Activated T-helper 17 cell treated with anti-CD3 and anti-CD28 coated beads, Interleukin-2, amount 50 U/mL, for 72 hours (primary cell): ENCODE results near the gene PLEKHJ1. TPM values are rescaled to one million over a fixed set of nuclear protein-coding genes. Genes with fewer than 3 reads are reported as not detected.

Experiments used
- ATAC-seq: fragments of 150-1000 bp; cut with Tn5 transposase; replicated peaks from 2 replicates; pipeline ENCODE4 v1.10.0; 2021; ENCODE audit warnings: mild to moderate bottlenecking, moderate library complexity
- H3K27ac Mint-ChIP-seq: one replicate; pipeline ENCODE4 v1.8.0; 2022; ENCODE audit warnings: mixed read lengths
- H3K27me3 Mint-ChIP-seq: one replicate; pipeline ENCODE4 v1.8.0; 2022; ENCODE audit warnings: mixed read lengths
- H3K36me3 Mint-ChIP-seq: one replicate; pipeline ENCODE4 v1.8.0; 2022; ENCODE audit warnings: low read depth, mild to moderate bottlenecking, mixed read lengths
- H3K4me1 Mint-ChIP-seq: one replicate; pipeline ENCODE4 v1.8.0; 2022; ENCODE audit warnings: mixed read lengths
- H3K4me3 Mint-ChIP-seq: one replicate; pipeline ENCODE4 v1.8.0; 2022; ENCODE audit warnings: mild to moderate bottlenecking, mixed read lengths
- H3K9me3 Mint-ChIP-seq: one replicate; pipeline ENCODE4 v1.8.0; 2022; ENCODE audit warnings: mixed read lengths
- total RNA-seq, 2 donors: library from RNA; stranded (reverse); gene quantifications; one replicate each; pipeline ENCODE4 v1.2.3, GENCODE V29; 2022

PLEKHJ1 gene
- total RNA-seq, 2 donors from 2014 or later = 45.8 to 74.8 TPM

DNA sequence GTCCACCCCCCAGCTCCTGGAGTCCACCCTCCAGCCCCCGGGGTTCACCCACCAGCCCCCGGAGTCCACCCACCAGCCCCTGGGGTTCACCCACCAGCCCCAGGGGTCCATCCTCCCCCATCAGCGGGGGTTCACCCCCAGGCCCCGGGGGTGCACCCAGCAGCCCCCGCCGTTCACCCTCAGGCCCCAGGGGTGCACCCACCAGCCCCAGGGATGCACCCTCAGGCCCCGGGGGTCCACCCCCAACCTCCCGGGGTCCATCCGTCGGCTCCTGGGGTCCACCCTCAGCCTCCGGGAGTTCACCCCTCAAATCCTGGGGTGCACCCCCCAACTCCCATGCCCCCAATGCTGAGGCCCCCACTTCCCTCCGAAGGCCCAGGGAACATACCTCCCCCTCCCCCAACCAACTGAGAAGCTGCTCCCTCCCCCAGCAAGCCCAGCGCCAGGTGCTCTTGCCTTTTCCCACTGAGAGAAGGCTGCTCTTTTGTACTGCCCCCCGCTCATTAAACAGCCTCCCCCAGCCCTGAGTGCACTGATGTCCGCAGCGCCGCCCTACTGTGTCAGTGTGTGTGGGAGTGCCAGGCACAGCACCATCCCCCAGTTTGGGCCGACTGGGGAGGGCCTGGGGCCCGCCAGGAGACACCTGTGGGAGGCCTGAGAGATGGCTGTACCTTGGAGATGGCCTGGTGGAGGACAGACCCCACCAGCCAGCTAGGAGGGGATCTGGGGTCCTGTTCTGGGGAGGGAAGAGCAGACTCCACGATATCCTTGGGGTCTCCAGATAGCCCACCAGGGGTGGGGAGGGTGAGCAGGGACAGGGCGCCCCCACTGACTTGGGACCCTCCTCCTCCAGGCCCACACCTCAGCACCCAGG is 12.2 kb upstream of the PLEKHJ1 start:
- Mint-ChIP-seq H3K4me3 (no peak overlapping the region), H3K4me1 (no peaks in the 10 kb centered on the region), H3K27ac (no peak overlapping the region), H3K9me3 (no peaks in the 10 kb centered on the region), H3K27me3 (no peaks in the 10 kb centered on the region), H3K36me3 (peaks cover 46% of the 10 kb centered on the region)
- no peak for ATAC-seq

DNA sequence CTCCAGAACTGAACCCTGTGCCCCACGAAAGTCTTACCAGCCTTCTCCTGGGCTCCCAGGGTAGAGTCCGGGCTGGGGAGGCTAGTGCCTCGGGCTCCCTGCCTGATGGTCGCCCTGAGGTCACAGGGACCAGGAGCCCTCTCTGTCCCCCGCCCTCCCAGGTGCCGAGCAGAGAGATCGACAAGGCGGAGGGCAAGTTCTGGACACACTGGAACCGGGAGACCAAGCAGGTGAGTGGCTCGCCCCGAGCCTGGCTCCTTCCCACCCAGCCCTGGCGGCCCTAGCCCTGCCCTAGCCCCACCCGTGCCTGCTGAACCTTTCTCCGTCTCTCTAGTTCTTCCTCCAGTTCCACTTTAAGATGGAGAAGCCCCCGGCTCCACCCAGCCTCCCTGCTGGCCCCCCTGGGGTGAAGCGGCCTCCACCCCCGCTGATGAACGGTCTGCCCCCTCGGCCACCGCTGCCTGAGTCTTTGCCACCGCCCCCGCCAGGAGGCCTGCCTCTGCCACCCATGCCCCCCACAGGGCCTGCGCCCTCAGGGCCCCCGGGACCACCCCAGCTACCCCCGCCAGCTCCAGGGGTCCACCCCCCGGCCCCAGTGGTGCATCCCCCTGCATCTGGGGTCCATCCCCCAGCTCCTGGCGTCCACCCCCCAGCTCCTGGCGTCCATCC is 11.4 kb upstream of the PLEKHJ1 start:
- peaks cover 55% of the 10 kb centered on the region for H3K36me3 Mint-ChIP-seq
- H3K27me3 Mint-ChIP-seq = no peaks in the 10 kb centered on the region
- no peak for ATAC-seq
- no peak overlapping the region for H3K27ac Mint-ChIP-seq
- no peak overlapping the region for H3K4me3 Mint-ChIP-seq
- H3K9me3 Mint-ChIP-seq = no peaks in the 10 kb centered on the region
- peaks cover 2% of the 10 kb centered on the region for H3K4me1 Mint-ChIP-seq

DNA sequence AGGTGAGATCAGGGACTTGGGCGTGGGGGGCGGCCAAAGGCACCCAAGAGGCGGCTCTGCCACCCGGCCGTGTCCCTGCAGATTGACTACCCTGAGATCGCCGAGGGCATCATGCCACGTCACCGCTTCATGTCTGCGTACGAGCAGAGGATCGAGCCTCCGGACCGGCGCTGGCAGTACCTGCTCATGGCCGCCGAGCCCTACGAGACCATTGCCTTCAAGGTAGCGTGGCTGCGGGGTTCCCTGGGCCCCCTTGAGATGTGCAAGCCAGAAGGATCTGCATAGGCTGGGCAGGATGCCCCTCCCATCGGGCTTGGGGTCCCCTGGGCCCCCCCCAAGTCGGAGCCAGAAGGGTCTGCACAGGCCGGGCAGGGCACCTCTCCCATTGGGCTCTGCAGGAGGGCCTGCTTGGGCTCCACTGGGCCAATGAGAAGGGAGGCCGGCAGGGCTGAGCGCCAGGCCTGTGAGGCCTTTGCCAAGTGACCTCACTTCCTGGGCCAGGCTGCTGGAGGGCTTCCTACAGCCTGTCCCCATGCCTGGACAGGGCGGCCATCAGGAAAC is 10.8 kb upstream of the PLEKHJ1 start:
- Mint-ChIP-seq H3K9me3 (no peaks in the 10 kb centered on the region), H3K27ac (no peak overlapping the region), H3K4me3 (no peak overlapping the region), H3K4me1 (peaks cover 5% of the 10 kb centered on the region), H3K27me3 (no peaks in the 10 kb centered on the region), H3K36me3 (peaks cover 59% of the 10 kb centered on the region)
- ATAC-seq = no peak

DNA sequence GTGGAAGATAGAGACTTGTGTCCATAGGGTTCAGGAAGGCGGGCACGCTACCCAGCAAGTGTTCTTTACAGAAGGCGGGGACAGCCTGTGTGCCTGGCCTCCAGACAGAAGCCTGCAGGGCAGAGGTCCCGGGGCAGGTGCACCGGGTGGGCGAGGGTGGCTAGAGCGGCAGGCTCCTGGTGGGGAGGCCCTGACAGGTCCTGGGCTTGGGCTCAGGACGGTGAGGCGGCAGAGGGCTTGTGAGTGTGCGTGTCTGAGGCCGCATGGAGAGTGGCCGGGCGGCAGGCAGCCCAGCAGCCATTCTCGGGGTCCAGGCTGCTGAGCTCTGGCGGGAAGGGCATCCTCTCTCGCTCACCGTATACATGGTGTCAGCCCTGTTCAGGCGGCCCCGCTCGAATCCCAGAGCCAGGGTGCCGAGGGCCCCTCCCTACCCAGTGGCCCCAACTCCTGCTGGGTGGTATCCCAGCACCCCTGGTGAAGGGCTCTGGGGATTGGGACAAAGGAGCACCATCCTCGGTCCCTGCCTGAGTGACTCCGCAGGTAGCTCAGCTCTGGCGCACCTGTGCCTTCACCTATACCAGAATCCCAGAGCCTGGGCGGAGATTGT is 10.0 kb upstream of the PLEKHJ1 start:
- ATAC-seq = no peak
- Mint-ChIP-seq H3K4me1 (peaks cover 10% of the 10 kb centered on the region), H3K27ac (no peak overlapping the region), H3K27me3 (no peaks in the 10 kb centered on the region), H3K4me3 (no peak overlapping the region), H3K36me3 (peaks cover 65% of the 10 kb centered on the region), H3K9me3 (no peaks in the 10 kb centered on the region)

DNA sequence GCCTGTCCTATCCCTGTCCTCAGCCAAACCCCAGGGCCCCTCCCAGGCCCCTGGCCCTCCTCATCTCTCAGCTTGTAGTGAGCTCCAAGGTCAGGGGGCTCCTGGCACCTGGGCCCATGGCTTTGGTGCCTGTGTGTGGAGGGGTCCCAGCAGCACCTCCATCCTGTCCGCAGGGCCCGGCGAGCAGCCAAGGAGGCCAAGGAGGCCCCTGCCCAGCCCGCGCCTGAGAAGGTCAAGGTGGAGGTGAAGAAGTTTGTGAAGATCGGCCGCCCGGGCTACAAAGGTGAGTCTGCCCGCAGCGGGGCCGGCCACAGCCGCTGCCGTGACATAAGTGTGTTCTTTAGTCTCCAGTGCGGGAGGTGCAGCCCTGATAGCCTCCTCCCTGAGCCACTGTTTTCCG is 9.1 kb upstream of the PLEKHJ1 start:
- Mint-ChIP-seq H3K9me3 (no peaks in the 10 kb centered on the region), H3K27ac (no peak overlapping the region), H3K4me3 (no peak overlapping the region), H3K27me3 (no peaks in the 10 kb centered on the region), H3K36me3 (peaks cover 74% of the 10 kb centered on the region), H3K4me1 (peaks cover 18% of the 10 kb centered on the region)
- no peak for ATAC-seq

DNA sequence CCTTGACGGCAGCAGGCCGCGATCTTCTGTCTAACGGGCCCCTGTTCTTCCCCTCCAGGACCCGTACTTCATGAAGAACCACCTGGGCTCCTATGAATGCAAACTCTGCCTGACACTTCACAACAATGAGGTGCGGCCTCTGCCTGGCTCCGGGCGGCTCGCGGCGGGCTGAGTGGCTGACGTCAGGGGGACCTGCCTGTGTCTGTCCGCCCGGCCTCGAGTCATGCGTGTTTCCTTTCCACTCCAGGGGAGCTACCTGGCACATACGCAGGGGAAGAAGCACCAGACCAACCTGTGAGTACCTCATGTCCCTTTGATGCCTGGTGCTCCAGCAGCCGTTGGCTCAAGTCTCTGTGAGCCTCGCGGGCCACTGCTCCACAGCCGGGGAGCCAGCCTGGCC is 8.4 kb upstream of the PLEKHJ1 start:
- H3K9me3 Mint-ChIP-seq = no peaks in the 10 kb centered on the region
- no peak for ATAC-seq
- H3K4me3 Mint-ChIP-seq = no peak overlapping the region
- H3K4me1 Mint-ChIP-seq = peaks cover 25% of the 10 kb centered on the region
- H3K36me3 Mint-ChIP-seq = peaks cover 81% of the 10 kb centered on the region
- H3K27me3 Mint-ChIP-seq = no peaks in the 10 kb centered on the region
- no peak overlapping the region for H3K27ac Mint-ChIP-seq

DNA sequence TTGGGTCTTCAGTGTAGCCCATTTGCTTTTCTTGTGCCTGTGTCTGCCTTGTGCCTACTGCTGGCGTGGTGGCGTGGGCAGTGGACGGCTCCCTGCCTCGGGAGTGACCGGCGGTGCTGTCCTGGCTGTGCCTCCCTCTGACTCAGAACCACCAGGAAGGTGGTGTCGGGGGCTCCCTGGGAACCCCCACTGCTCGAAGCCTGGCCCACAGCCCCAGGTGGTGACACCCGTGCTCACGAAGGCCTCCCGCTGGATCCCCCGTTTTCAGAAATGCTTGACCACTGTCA is 7.9 kb upstream of the PLEKHJ1 start:
- H3K27me3 Mint-ChIP-seq = no peaks in the 10 kb centered on the region
- H3K36me3 Mint-ChIP-seq = peaks cover 86% of the 10 kb centered on the region
- ATAC-seq = no peak
- no peaks in the 10 kb centered on the region for H3K9me3 Mint-ChIP-seq
- peaks cover 28% of the 10 kb centered on the region for H3K4me1 Mint-ChIP-seq
- no peak overlapping the region for H3K4me3 Mint-ChIP-seq
- no peak overlapping the region for H3K27ac Mint-ChIP-seq

DNA sequence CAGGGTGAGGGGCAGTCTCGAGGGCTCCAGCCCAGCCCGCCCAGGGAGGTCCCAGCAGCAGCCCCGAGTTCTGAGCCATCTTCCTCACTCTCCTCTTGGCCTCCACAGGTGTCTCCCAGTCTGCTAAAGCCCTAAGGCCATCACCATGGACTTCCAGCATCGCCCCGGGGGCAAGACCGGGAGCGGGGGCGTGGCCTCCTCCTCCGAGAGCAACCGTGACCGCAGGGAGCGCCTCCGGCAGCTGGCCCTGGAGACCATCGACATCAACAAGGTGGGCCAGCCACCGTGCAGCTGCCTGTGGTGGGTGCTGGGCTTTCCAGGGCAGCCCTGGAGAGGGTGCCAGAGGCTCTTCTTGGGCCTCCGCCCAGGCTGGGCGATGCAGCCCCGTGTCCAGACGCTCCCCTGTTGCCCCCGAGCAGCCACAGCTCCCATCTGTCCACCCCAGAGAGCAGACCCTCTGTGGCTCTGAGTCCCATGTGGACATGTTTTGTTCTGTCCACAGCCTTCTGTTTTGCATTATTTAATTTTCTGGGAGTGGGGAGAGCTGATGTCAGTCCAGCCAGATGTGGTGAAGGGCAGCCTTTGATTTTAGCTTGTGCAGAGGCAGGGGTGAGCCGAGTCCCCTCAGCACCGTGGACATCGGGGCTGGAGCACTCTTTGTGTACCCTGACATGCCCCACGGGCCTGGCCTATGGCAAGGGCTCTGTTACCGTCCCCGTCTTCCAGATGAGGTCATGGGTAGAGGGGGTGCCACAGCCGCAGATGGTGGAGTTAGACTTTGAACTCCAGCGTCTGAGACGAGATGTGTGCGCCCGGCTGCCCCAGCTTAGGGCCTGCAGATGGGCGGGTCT is 7.4 kb upstream of the PLEKHJ1 start:
- H3K4me1 Mint-ChIP-seq = peaks cover 32% of the 10 kb centered on the region
- no peak overlapping the region for H3K4me3 Mint-ChIP-seq
- H3K36me3 Mint-ChIP-seq = peaks cover 88% of the 10 kb centered on the region
- H3K9me3 Mint-ChIP-seq = no peaks in the 10 kb centered on the region
- no peaks in the 10 kb centered on the region for H3K27me3 Mint-ChIP-seq
- no peak for ATAC-seq
- H3K27ac Mint-ChIP-seq = no peak overlapping the region

DNA sequence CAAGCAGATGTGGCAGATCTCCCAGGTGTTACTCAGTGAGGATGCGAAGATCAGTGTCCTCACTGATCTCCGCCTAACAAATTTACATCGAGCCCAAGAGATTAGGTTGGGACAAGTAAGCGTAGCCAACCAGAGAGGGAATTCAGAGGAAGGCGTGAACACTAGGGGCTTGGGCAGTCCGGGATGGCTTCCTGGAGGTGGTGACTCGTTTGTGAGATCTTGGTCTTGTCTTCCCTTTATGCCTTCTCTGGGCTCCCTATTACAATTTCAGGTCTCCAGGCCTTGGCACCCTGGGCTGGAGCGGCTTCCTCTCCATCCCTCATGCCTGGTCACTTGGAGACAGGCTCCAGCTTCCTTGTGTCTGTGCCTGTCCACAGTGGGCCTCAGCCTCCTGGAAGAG is 6.7 kb upstream of the PLEKHJ1 start:
- Mint-ChIP-seq H3K4me1 (peaks cover 37% of the 10 kb centered on the region), H3K4me3 (no peak overlapping the region), H3K27me3 (no peaks in the 10 kb centered on the region), H3K9me3 (no peaks in the 10 kb centered on the region), H3K36me3 (peaks cover 92% of the 10 kb centered on the region), H3K27ac (peak overlapping the region; percentile 48)
- ATAC-seq = no peak

DNA sequence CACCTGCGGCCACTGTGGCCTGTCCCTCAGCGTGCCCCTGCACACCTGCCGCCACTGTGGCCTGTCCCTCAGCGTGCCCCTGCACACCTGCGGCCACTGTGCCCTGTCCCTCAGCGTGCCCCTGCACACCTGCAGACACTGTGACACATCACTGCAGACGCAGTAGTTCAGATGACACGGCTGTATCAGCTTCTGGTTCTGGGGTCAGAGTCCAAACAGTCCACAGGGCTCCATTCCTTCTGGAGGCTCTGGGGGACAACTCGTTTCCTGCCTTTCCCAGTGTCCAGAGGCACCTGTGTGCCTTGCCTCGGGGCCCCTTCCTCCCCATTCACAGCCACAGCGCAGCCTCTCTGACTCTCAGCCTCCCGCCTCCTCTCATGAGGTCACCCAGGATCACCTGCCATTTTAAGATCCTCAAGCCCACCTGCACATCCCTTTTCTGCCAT is 6.0 kb upstream of the PLEKHJ1 start:
- Mint-ChIP-seq H3K27ac (peak overlapping the region; percentile 48), H3K4me1 (peaks cover 37% of the 10 kb centered on the region), H3K4me3 (no peak overlapping the region), H3K27me3 (no peaks in the 10 kb centered on the region), H3K9me3 (no peaks in the 10 kb centered on the region), H3K36me3 (peaks cover 94% of the 10 kb centered on the region)
- no peak for ATAC-seq

DNA sequence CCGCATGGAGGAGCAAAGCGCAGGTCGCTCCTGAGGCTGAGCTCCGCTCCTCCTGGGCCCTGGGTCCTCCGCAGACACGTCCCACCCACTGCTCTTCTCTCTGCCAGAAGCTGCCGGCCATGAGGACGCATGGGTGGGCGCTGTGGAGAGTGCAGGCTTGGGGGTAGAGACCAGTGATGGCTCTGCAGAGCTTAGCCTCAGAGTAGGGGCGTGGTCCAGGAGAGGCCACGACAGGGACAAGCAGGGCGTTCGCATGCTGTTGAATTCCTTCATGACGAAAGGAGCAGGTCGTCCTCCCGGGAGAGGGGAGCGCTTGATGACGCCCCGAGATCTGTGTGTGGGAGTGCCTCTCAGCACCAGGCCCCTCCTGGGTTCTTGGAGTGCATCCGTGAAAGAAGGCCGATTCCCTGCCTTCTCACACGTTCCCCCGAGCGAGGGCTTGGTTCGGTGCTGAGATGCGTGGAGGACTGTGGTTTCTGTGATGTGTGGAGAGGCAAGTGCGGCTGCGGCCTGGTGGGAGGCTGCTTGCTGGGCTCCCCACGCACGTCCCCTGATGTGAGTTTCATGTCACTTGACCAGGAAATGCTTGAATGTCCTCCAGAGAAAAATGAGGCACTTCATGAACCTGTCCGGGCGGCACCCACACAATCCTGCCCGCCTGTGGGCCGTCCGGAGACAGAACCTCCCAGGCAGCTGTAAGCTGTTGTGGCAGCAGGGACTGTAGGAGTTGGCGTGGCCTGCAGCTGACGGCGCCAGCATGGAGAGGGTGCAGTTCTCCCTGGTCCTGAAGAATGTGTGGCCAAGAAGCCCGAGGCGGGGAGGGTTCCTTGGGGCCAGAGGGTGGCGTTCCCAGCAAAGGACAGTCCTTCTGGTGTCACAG is 5.0 kb upstream of the PLEKHJ1 start:
- H3K27me3 Mint-ChIP-seq = no peaks in the 10 kb centered on the region
- H3K4me3 Mint-ChIP-seq = peak overlapping the region; percentile 95
- H3K27ac Mint-ChIP-seq = peak overlapping the region; percentile 98
- no peaks in the 10 kb centered on the region for H3K9me3 Mint-ChIP-seq
- peaks cover 95% of the 10 kb centered on the region for H3K36me3 Mint-ChIP-seq
- no peak for ATAC-seq
- peaks cover 43% of the 10 kb centered on the region for H3K4me1 Mint-ChIP-seq

DNA sequence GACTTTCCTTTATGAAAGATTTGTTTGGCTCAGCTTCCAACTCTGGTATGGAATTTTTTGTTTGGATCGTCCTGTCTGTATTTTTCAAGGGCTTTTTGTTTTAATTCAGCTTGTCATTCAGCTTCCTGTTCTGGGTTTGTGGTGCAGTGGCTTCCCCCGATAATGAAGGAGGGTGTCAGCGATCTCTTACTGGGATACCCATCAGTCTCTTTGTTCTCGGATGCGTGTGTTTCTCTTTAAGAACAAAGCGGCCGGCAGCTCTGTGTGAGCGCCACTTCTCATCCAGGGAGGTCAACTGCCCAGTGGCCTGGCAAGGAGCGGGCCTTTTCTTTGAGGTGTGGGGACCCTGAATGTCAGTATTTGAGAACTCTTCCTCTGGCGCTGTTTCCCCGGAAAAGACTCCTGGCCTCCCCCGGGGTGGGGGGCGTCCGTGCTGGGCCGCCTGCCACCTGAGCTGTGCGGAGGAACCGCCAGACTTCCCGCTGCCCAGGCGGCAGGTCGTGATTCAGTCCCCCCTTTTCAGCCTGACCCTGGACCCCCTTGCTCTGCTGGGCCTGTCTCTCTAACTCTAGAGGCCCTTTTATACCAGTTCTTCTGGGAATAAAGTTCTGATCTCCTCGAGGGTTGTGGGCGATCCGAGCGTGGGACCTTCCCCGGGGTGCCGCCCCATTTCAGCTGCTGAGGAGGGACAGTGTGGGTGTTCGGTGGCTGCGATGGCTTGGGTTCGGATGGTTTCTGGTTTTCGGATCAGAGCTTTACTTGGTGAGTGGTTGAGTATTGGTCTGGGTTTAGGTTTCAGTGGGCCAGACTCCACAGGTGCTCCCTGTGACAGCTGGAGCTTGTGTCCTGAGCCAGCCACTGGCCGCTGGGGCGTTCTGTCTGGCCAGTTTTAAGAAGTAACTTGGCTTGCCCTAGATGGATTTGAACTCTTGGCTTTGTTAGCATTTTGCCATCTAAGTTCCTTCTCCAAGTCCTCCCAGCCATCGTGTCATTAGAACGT is 3.9 kb upstream of the PLEKHJ1 start:
- H3K27ac Mint-ChIP-seq = peak overlapping the region; percentile 98
- H3K4me1 Mint-ChIP-seq = peaks cover 44% of the 10 kb centered on the region
- no peaks in the 10 kb centered on the region for H3K9me3 Mint-ChIP-seq
- peak overlapping the region; percentile 95 for H3K4me3 Mint-ChIP-seq
- peaks cover 90% of the 10 kb centered on the region for H3K36me3 Mint-ChIP-seq
- ATAC-seq = no peak
- no peaks in the 10 kb centered on the region for H3K27me3 Mint-ChIP-seq
